ENCODE results near the gene LUZP2. TPM values are rescaled to one million over a fixed set of nuclear protein-coding genes. Genes with fewer than 3 reads are reported as not detected.

LUZP2 gene
- total and polyA plus RNA-seq, 12 donors = 11.2 to 72.0 (median 20.6) TPM

DNA sequence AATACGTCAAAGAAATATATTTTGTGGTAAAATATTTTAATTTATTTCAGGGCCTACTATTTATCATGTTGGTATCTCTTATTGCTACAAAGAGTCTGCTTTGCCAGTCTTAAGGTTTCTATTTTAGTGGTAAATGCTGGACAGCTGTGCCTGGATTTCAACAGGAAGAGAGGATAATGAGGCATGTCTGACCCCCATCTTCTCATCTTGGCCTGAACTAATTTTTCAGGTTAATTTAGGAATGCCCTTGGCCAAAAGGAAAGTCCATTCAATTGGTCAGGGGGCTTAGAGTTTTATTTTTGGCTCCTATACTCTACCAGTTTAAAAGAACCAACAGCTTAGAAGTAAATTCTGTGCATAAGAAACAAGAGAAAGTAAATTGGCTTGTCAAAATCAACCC, 428.2 kb downstream of the LUZP2 start:
- Histone ChIP-seq H3K27me3 (no peaks in the 10 kb centered on the region), H3K4me1 (replicated peaks in 1 of 2) (no peaks in the 10 kb centered on the region), H3K4me3 (no peak overlapping the region), H3K36me3 (replicated peaks in 1 of 2) (no peaks in the 10 kb centered on the region), H3K9me3 (replicated peaks in 1 of 3) (no peaks in the 10 kb centered on the region), H3K27ac (no peak overlapping the region)
- WGBS, 4 donors = 72 to 96% (median 81%) methylated on average over 1 of the region's 1 CpG
- TF ChIP-seq, protein P1, sequence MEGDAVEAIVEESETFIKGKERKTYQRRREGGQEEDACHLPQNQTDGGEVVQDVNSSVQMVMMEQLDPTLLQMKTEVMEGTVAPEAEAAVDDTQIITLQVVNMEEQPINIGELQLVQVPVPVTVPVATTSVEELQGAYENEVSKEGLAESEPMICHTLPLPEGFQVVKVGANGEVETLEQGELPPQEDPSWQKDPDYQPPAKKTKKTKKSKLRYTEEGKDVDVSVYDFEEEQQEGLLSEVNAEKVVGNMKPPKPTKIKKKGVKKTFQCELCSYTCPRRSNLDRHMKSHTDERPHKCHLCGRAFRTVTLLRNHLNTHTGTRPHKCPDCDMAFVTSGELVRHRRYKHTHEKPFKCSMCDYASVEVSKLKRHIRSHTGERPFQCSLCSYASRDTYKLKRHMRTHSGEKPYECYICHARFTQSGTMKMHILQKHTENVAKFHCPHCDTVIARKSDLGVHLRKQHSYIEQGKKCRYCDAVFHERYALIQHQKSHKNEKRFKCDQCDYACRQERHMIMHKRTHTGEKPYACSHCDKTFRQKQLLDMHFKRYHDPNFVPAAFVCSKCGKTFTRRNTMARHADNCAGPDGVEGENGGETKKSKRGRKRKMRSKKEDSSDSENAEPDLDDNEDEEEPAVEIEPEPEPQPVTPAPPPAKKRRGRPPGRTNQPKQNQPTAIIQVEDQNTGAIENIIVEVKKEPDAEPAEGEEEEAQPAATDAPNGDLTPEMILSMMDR (IDR thresholded peaks at IDR 0.05) = no peak
- no peak for TF ChIP-seq POLR2A (IDR thresholded peaks at IDR 0.05)
- DNase-seq = no peak
- intact Hi-C loops (cut with DNase I) = no loop called here

DNA sequence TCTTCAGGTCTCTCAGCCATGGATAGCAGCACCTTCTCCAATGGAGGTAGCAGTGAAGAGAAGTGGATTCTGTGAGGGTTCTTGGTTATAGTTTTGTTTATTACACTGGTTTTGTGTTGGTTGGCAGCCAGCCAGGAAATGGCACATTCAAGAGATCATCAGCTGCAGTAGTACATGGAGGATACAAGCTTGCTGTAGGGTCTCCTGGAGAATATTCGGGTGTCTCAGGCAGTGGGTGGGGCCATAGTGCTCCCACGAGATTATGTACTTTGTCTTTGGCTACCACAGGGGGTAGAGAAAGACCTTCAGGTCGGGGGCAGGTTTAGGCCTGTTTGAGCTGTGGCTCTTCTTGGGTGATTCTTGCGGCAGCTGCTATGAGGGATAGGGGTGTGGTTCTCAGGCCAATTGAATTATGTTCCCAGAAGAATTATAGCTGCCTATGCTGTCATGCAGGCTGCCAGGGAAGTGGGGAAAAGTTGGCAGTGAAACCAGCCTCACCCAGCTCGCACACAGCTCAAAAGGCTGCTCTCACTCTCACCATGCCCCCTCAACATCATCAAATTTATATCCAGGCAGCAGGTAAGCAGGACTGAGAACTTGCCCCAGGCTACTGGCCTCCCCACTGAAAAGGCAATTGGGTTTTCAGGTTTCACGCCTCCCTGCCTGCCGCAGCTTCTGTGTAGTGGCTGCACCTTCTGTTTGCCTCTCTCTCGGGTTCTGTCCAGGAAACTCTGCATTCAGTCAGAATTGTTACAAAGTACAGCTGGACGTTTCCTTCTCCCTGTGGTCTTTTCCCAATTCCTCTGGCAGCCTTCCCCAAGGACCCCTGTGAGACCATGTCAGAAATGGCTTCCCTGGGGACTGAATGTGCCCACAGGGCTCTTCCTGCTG, 435.5 kb downstream of the LUZP2 start:
- Histone ChIP-seq H3K27ac (no peak overlapping the region), H3K4me3 (no peak overlapping the region), H3K36me3 (replicated peaks in 1 of 2) (no peaks in the 10 kb centered on the region), H3K9me3 (replicated peaks in 1 of 3) (peaks cover 0 to 4% (median 0%) of the 10 kb centered on the region in 3 donors), H3K27me3 (no peaks in the 10 kb centered on the region), H3K4me1 (replicated peaks in 1 of 2) (no peaks in the 10 kb centered on the region)
- WGBS, 4 donors = 75 to 83% (median 79%) methylated on average over 8 to 9 of the region's 9 CpGs
- TF ChIP-seq POLR2A (IDR thresholded peaks at IDR 0.05) = no peak
- TF ChIP-seq, protein P1 (IDR thresholded peaks at IDR 0.05) = no peak
- DNase-seq = no peak
- intact Hi-C loops (cut with DNase I) = no loop called here

DNA sequence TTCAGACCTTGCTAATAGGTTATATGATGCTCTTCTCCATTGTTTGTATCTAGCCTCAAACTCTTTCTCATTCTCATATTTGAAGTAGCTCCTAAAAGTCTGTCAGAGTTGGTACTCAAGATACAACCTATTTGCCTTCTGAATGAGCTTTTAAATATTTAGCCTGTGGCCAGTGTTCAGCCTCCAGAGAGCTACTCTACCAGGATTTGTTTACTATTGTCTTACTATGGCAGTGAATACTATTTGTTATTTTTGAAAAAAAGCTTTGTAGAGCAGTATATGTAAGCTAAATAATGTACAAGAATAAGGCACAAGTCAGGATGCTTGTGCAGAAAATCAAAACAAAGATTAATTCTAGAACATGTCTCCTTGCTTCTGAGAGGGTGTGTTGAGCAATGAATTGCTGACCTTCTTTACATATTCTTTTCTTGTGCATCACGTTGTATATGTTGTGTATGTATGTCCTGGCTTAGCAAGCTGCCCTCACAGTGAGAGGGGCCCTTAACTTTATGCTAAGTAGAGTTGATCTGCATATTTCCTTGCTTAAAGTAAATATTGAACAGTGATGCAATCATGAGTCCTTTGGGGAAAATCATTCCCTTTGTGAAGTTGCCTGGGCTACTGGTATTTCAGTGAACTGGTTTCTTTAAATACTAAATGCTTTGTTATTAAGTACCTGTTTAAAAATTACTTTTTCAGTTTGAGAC, 438.0 kb downstream of the LUZP2 start:
- Histone ChIP-seq H3K9me3 (replicated peaks in 1 of 3) (peaks cover 0 to 4% (median 0%) of the 10 kb centered on the region in 3 donors), H3K4me1 (replicated peaks in 1 of 2) (no peaks in the 10 kb centered on the region), H3K36me3 (replicated peaks in 1 of 2) (no peaks in the 10 kb centered on the region), H3K4me3 (no peak overlapping the region), H3K27ac (no peak overlapping the region), H3K27me3 (no peaks in the 10 kb centered on the region)
- TF ChIP-seq POLR2A (IDR thresholded peaks at IDR 0.05) = no peak
- TF ChIP-seq, protein P1 (IDR thresholded peaks at IDR 0.05) = no peak
- intact Hi-C loops (cut with DNase I) = no loop called here
- WGBS, 4 donors = 70 to 88% (median 74%) methylated on average over 1 of the region's 1 CpG
- DNase-seq = no peak

DNA sequence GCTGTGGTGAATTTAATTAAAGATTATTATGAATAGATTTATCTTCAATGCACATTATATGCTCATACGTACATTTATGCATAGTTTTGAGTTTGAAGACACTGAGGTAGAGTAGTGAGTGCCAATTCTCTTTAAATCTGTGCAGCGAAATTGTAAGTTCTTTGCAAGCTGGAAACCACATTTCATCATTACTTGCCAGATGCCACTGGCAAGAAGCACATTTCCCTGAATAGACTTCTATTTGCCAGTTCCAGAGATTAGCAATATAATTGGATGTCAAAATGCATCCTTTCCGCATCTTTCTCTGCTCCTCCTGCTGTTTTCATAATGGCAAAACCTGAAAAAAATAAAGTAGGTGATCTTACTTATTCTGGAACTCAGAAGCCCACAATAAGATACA, 448.0 kb downstream of the LUZP2 start:
- TF ChIP-seq, protein P1 (IDR thresholded peaks at IDR 0.05) = no peak
- no peak for TF ChIP-seq POLR2A (IDR thresholded peaks at IDR 0.05)
- H3K27ac ChIP-seq = no peak overlapping the region
- no peaks in the 10 kb centered on the region for H3K4me1 ChIP-seq (replicated peaks in 1 of 2)
- DNase-seq = no peak
- H3K36me3 ChIP-seq (replicated peaks in 1 of 2) = no peaks in the 10 kb centered on the region
- H3K9me3 ChIP-seq (replicated peaks in 1 of 3) = no peaks in the 10 kb centered on the region
- WGBS, 4 donors = 84 to 94% (median 87%) methylated on average over 3 of the region's 3 CpGs
- H3K27me3 ChIP-seq = no peaks in the 10 kb centered on the region
- no peak overlapping the region for H3K4me3 ChIP-seq
- intact Hi-C loops (cut with DNase I) = no loop called here

All from adrenal gland (tissue), 12 donors.